LoVo (cell line): ENCODE measurements around the gene CES2.

Source experiments
- DNase-seq: peaks from one replicate; pipeline ENCODE4 v3.0.0-alpha.2; 2016; ENCODE audit warnings: low spot score

CES2 gene

DNA sequence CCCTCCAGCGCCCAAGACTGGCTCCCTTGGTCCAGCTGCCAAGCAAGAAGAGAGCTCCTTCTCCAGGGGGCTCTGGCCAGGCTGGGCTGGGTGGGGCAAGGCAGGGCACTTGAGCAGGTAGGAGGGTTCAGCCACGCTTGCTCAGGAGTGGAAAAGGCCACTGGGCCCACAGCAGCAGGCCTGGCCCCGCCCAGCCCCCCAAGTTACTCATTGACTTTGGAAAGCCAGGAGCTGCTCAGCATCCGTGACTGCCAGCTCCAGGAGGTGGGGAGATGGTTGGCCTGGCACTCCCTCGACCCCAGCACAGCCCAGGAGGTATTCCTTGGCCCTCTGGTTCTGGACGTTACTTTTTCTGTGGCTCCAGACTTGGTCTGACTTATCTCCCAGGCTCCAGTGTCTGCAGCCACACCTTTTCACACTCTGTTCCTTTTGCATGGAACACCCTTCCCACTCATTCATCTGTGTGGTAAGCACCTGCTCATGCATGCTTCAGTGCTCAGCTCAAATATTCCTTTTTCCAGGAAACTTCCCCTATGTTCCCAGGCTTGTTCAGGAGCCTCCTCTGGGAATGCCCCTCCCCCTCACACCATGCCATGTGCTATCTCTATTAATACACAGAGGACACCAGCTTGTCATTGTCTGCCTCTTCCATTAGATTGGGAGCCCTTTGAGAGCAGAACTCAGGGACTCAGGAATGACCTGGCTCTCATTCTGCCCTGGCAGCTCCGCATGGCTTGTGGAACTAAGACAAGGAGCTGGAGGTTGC, 16.3 kb upstream of the CES2 start, which contains the start of gene CDH16:
CDH16 (minus strand) TSS at position 83 of the 766 bp plus-strand sequence. CDS start 820 bp downstream, outside the sequence.
- no peak for DNase-seq

- DNase-seq: no peak
These were observed 15.6 kb upstream of the CES2 start for GRCh38 chr16:66919569-66920298.

- DNase-seq: no peak
These were observed 15.1 kb upstream of the CES2 start for GRCh38 chr16:66920299-66920590.

GRCh38 chr16:66920924-66921680, 14.2 kb upstream of the CES2 start:
- no peak for DNase-seq

DNA sequence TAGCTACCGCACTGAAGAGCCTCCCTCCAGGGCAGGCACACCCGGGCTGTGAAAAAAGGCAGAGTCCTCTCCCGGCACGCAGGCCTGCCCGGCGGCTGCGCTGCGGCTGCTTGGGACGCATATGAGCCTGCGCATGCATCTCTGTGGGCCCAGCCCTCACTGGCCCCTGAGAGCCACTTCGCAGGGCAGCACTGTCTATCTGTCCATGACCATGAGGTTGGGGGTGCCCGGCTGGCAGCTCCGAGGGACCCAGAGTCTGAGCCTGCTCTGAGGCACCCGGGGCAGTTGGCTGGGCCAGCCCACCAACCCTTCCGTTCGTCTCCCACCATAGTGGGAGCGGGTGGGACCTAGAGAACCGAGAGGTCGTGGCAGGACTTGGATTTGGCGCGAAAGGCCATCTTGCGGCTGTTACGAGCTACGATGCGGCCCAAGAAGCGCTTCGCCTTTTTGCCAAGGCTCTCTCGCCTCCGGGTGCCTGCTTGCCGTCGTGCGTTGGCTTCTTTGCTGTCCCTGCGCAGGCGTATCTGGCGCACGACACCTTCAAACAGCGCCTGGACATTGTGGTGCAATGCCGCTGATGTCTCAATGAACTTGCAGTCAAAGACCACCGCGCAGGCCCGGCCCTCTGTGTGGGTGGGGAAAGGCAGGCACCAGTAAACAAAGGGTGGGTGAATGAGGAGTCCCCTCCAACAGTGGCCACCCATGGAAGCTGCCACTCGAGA, 13.4 kb upstream of the CES2 start:
- no peak for DNase-seq

- DNase-seq: no peak
These were observed 12.0 kb upstream of the CES2 start for GRCh38 chr16:66923247-66923731.

GRCh38 chr16:66923866-66924265, 11.4 kb upstream of the CES2 start:
- DNase-seq: no peak

- DNase-seq: peak; percentile 23
These were observed 10.6 kb upstream of the CES2 start for GRCh38 chr16:66924527-66925321.

GRCh38 chr16:66925322-66925840, 9.9 kb upstream of the CES2 start, which contains the start of gene RRAD:
RRAD (minus strand) TSS chr16:66925535; CDS start chr16:66925179, 356 bp downstream.
- DNase-seq: no peak

GRCh38 chr16:66926171-66926947, 9.0 kb upstream of the CES2 start:
- DNase-seq: no peak

DNA sequence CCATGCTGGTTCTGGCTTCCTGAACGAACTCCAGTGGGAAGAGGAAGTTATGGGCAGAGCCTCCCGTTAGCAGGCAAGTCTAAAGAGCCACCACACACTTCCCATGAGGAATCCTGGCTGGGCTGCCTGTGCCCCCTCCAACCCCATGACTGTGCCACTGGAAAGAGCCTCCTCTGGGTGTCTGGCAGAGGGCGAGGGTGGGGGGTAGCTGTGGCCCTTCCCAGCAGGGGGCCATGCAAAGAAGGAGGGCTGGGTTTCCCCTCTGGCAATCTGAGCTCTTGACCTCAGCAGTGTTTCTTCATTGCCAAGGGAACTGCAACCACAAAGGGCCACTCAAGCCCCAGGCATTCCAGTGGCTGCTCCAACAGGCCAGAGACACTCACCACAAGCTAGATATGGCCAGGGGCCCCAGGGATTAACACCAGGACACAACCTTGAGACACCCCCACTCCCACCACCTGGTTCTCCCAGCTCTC, 8.3 kb upstream of the CES2 start:
- DNase-seq: peak; percentile 43

GRCh38 chr16:66927918-66928649, 7.2 kb upstream of the CES2 start:
- no peak for DNase-seq

DNA sequence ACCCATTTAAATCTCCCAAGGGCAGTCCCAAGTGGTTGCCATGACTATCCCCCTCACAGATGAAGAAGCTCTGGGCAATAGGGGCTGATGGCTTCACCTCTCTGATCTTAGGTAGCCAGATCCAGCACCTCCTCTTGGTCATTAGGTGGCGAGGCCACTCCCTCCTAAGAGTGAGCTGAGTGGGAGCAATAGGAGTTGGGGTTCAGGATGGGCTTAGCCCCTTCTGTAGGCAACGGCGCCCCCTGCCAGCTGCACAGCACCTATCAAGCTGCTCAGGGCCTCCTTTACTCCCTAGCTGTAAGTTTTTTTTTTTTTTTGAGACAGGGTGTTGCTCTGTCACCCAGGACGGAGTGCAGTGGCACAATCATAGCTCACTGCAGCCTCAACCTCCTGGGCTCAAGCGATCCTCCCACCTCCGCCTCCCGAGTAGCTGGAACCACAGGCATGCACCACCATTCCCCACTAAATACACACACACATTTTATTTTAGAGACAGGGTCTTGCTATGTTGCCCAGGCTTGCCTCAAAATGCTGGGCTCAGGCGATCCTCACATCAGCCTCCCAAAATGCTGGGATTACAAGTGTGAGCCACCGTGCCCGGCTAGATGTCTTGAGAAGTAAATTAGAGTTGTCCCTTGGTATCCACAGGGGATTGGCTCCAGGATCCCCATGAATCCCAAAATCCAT, 6.5 kb upstream of the CES2 start:
- DNase-seq: no peak

DNA sequence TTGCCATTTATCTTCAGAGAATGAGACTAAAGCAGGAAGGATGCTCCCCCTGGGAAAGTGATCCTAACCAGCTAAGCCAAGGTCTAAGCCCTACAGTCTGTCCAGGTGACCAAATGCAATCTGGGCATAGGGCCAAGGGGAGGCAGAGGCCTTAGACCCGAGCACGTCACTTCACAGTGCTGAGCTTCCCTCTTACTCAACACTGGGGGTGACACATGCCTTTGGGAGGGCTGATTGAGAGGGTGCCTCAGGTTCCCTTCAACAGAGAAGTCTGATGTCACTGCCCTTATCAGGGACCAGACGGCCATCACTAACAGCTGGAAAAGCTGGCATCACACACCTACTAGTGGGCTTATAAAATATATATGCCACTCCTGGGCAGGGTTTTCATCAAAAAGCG, 5.1 kb upstream of the CES2 start:
- peak; percentile 18 for DNase-seq

- no peak for DNase-seq
These were observed 3.7 kb upstream of the CES2 start for GRCh38 chr16:66931665-66932064.

DNA sequence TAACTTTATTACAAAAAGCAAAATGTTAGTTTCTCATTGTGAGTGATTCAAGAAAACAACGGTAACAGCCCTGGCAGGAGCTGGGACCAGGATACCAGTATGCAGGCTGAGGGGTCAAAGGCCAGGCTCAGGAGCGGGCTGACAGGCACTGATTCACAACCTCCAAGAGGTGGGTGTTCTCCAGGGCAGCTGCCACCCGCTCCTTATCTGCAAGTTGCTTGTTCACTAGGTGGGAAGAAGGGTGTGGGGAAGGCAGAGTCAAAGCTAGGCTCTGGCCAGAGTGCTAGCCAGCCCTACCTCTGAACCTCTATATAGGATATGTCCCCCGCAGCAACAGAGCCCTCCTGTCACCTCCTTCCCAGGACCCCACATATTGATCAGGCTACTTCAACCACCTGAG, 3.2 kb upstream of the CES2 start:
- DNase-seq: no peak

DNA sequence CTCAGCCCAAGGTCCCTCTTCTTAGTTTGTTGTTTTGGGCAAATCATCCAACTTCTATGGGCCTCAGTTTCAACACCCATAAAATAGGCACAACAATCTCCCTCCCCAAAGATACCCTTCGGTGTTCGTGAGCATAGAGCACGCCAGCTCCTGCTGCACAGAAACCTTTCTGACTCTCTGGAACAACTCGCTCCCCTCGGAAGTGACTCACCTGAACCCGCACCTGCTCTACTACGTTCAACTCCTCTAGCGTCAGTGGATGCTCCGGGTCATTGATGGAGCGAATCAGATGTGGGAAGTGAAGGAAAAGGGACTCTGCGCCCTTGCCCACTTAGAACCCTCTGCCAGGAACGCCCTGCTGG, 1.6 kb upstream of the CES2 start:
- peak; percentile 29 for DNase-seq

- peak; percentile 88 for DNase-seq
These were observed 1.0 kb upstream of the CES2 start, which contains the start of gene CIAO2B for GRCh38 chr16:66934138-66934838. CIAO2B (minus strand) TSS chr16:66934402; CDS start chr16:66934364, 38 bp downstream.
